AG04450 (cell line): Measurements from ENCODE around the gene CNIH3. TPM values are rescaled to one million over a fixed set of nuclear protein-coding genes. Genes with fewer than 3 reads are reported as not detected.

Source experiments
- CTCF ChIA-PET: fragments of 300-600, 350-600 bp; formaldehyde crosslinking; extraction: SDS; loops from one replicate; lab custom pipeline; 2022; ENCODE audit warnings: antibody characterized with exemption, inconsistent platforms; lab: Charles Lee
- POLR2A ChIA-PET: fragments of 350-600 bp; formaldehyde crosslinking; extraction: SDS; loops from one replicate; lab custom pipeline; 2021; ENCODE audit warnings: antibody characterized with exemption, inconsistent platforms; lab: Yijun Ruan, JAX
- DNase-seq: peaks from one replicate; pipeline ENCODE4 v3.0.0-alpha.2; 2011; ENCODE audit warnings: low read depth, low spot score
- H3K27ac ChIP-seq: one replicate; pipeline ENCODE4 v1.5.1; 2012; ENCODE audit warnings: low read depth, low read length, control low read depth
- H3K27me3 ChIP-seq: one replicate; pipeline ENCODE4 v1.6.0; 2012; ENCODE audit warnings: low read length; ENCODE audit not compliant: control insufficient read depth, insufficient read depth
- H3K4me3 ChIP-seq: 2 replicates; pipeline ENCODE4 v1.5.1; 2011; ENCODE audit warnings: mild to moderate bottlenecking, low read depth, low read length, control low read depth
- H3K9me3 ChIP-seq: 2 replicates; pipeline ENCODE4 v1.5.1; 2012; ENCODE audit warnings: low read length; ENCODE audit not compliant: control insufficient read depth, insufficient read depth
- CTCF ChIP-seq: IDR thresholded peaks from 2 replicates; pipeline ENCODE4 v1.5.1; 2011; ENCODE audit warnings: low read depth, low read length, control low read depth, inconsistent platforms
- polyA plus RNA-seq: library from polyadenylated mRNA; depleted of rRNA; stranded (reverse); fragments of >200 nt; gene quantifications from 2 replicates; pipeline ENCODE4 v1.2.3, GENCODE V29; 2011

Gene CNIH3
- polyA plus RNA-seq, 1 experiment, result 6.5 TPM

- DNase-seq, result no peak
- Histone ChIP-seq H3K27ac (no peak overlapping the region), H3K4me3 (no peak overlapping the region), H3K9me3 (peaks cover 8% of the 10 kb centered on the region; the same call in 1 of the 2 replicates), H3K27me3 (peaks cover 2% of the 10 kb centered on the region)
- no peak for TF ChIP-seq CTCF
- POLR2A ChIA-PET, result no interaction called here
- CTCF ChIA-PET, result no interaction called here
These were observed 144.0 kb downstream of the CNIH3 start for GRCh38 chr1:224760163-224760562.

- POLR2A ChIA-PET, result no interaction called here
These were observed 145.1 kb downstream of the CNIH3 start for GRCh38 chr1:224761245-224761644.

GRCh38 chr1:224762046-224762445 lies 145.9 kb downstream of the CNIH3 start:
- no peak for DNase-seq
- CTCF ChIA-PET, result no interaction called here
- H3K9me3 ChIP-seq, result peaks cover 8% of the 10 kb centered on the region; the same call in 1 of the 2 replicates
- no peak for TF ChIP-seq CTCF
- peaks cover 6% of the 10 kb centered on the region for H3K27me3 ChIP-seq
- H3K27ac ChIP-seq, result no peak overlapping the region
- POLR2A ChIA-PET, result no interaction called here
- no peak overlapping the region for H3K4me3 ChIP-seq

More at GRCh38 chr1:224761245-224761644, 145.1 kb downstream of the CNIH3 start:
- no peak for TF ChIP-seq CTCF
- CTCF ChIA-PET, result interaction anchor here (0.7 kb wide), 1 partner anchor 248 kb away, joined by 3 read pairs; no protein-coding TSS in a partner anchor
- Histone ChIP-seq H3K27ac (no peak overlapping the region), H3K4me3 (no peak overlapping the region), H3K9me3 (peaks cover 8% of the 10 kb centered on the region; the same call in 1 of the 2 replicates), H3K27me3 (peaks cover 5% of the 10 kb centered on the region)
- no peak for DNase-seq

- Histone ChIP-seq H3K4me3 (no peak overlapping the region), H3K27ac (no peak overlapping the region), H3K27me3 (peaks cover 6% of the 10 kb centered on the region), H3K9me3 (peaks cover 8% of the 10 kb centered on the region; the same call in 1 of the 2 replicates)
- POLR2A ChIA-PET, result no interaction called here
- no peak for TF ChIP-seq CTCF
- CTCF ChIA-PET, result no interaction called here
- DNase-seq, result no peak
These were observed 146.6 kb downstream of the CNIH3 start for GRCh38 chr1:224762701-224763100.

GRCh38 chr1:224763126-224763775 lies 147.1 kb downstream of the CNIH3 start:
- ChIA-PET POLR2A (no interaction called here), CTCF (interaction anchor here (0.7 to 1.0 kb wide), 3 partner anchors 89 to 160 kb away, joined by 3 to 4 read pairs (median 3); no protein-coding TSS in a partner anchor)
- Histone ChIP-seq H3K27ac (no peak overlapping the region), H3K27me3 (peaks cover 6% of the 10 kb centered on the region), H3K4me3 (no peak overlapping the region), H3K9me3 (peaks cover 8% of the 10 kb centered on the region; the same call in 1 of the 2 replicates)
- TF ChIP-seq CTCF, result no peak
- no peak for DNase-seq
